HG03354 (cell line): Measurements from ENCODE around the gene SWT1.
"Not testable (repeated sequence)": the region's sequence is repeated elsewhere in the genome, so short reads cannot be mapped to it uniquely, and the experiment has no call there.

ENCODE experiments used
- ATAC-seq: cut with Tn5 transposase; IDR thresholded peaks from one replicate; pipeline ENCODE4 v1.9.1; 2021; ENCODE audit warnings: mild to moderate bottlenecking; ENCODE audit not compliant: unreplicated experiment, poor library complexity, severe bottlenecking

SWT1 gene

GRCh38 chr1:185316163-185317033, 159.4 kb downstream of the SWT1 start:
- ATAC-seq: peak; percentile 61

- peak; percentile 71 for ATAC-seq
Measured at GRCh38 chr1:185317034-185317885, 160.3 kb downstream of the SWT1 start, which contains the start of gene IVNS1ABP. IVNS1ABP (minus strand) TSS chr1:185317243; CDS start chr1:185309493, 7,750 bp downstream.

GRCh38 chr1:185317886-185318310, 160.9 kb downstream of the SWT1 start:
- peak; percentile 49 for ATAC-seq

GRCh38 chr1:185318431-185319138, 161.6 kb downstream of the SWT1 start:
- no peak for ATAC-seq

- no peak for ATAC-seq
Measured at GRCh38 chr1:185319139-185319475, 162.1 kb downstream of the SWT1 start.

- ATAC-seq: not testable (repeated sequence)
Measured at GRCh38 chr1:185321104-185321503, 164.1 kb downstream of the SWT1 start.

GRCh38 chr1:185321653-185322221, 164.8 kb downstream of the SWT1 start:
- not testable (repeated sequence) for ATAC-seq

GRCh38 chr1:185322636-185323035, 165.7 kb downstream of the SWT1 start:
- no peak for ATAC-seq

GRCh38 chr1:185324118-185324517, 167.2 kb downstream of the SWT1 start:
- ATAC-seq: no peak

GRCh38 chr1:185325413-185325812, 168.4 kb downstream of the SWT1 start:
- no peak for ATAC-seq

- no peak for ATAC-seq
Measured at GRCh38 chr1:185328255-185328654, 171.3 kb downstream of the SWT1 start.

GRCh38 chr1:185334182-185334581, 177.2 kb downstream of the SWT1 start:
- no peak for ATAC-seq

- ATAC-seq: no peak
Measured at GRCh38 chr1:185337246-185337645, 180.3 kb downstream of the SWT1 start.

GRCh38 chr1:185338719-185339622, 182.0 kb downstream of the SWT1 start:
- ATAC-seq: peak; percentile 98

GRCh38 chr1:185341196-185341781, 184.3 kb downstream of the SWT1 start:
- no peak for ATAC-seq
